Trophoblast cell (in vitro differentiated cells and primary cell): ENCODE results near the gene TNIK.

ENCODE experiments used
- DNase-seq, 2 donors: peaks; one replicate each; pipeline ENCODE4 v3.0.0-alpha.2; 2016
- H2AFZ ChIP-seq: 2 replicates; pipeline ENCODE4 v1.6.1; 2013; ENCODE audit warnings: low read length, moderate library complexity, mild to moderate bottlenecking; ENCODE audit not compliant: insufficient read depth, poor library complexity
- H2AK5ac ChIP-seq: 2 replicates; pipeline ENCODE4 v1.6.1; 2013; ENCODE audit warnings: mild to moderate bottlenecking, low read length
- H2BK120ac ChIP-seq: 2 replicates; pipeline ENCODE4 v1.6.1; 2013; ENCODE audit warnings: low read length, mild to moderate bottlenecking, moderate library complexity; ENCODE audit not compliant: insufficient read depth, poor library complexity
- H2BK12ac ChIP-seq: 2 replicates; pipeline ENCODE4 v1.6.1; 2013; ENCODE audit warnings: mild to moderate bottlenecking, low read length, moderate library complexity
- H2BK5ac ChIP-seq: 2 replicates; pipeline ENCODE4 v1.6.1; 2013; ENCODE audit warnings: low read length, low read depth, moderate library complexity, mild to moderate bottlenecking; ENCODE audit not compliant: poor library complexity
- H3K14ac ChIP-seq: 2 replicates; pipeline ENCODE4 v1.6.1; 2013; ENCODE audit warnings: mild to moderate bottlenecking, low read length
- H3K18ac ChIP-seq: 2 replicates; pipeline ENCODE4 v1.6.1; 2013; ENCODE audit warnings: mild to moderate bottlenecking, low read length
- H3K23ac ChIP-seq: 2 replicates; pipeline ENCODE4 v1.6.1; 2013; ENCODE audit warnings: low read length
- H3K27ac ChIP-seq: 2 replicates; pipeline ENCODE4 v1.5.1; 2013; ENCODE audit warnings: low read depth, mild to moderate bottlenecking, inconsistent platforms, low read length, moderate library complexity
- H3K27me3 ChIP-seq: 2 replicates; pipeline ENCODE4 v1.6.1; 2013; ENCODE audit warnings: inconsistent platforms, mild to moderate bottlenecking, low read length, moderate library complexity; ENCODE audit not compliant: insufficient read depth
- H3K36me3 ChIP-seq, 2 experiments: 1 replicate in 1 of 2; 2 replicates in 1 of 2; pipeline ENCODE4 v1.6.1; 2013; ENCODE audit warnings: low read length in 2 of 2, mild to moderate bottlenecking in 2 of 2, moderate library complexity in 1 of 2; ENCODE audit not compliant: insufficient read depth in 2 of 2, control insufficient read depth in 1 of 2
- H3K4ac ChIP-seq: 2 replicates; pipeline ENCODE4 v1.6.1; 2013; ENCODE audit warnings: low read depth, mild to moderate bottlenecking, low read length, moderate library complexity
- H3K4me1 ChIP-seq, 2 experiments: 1 replicate in 1 of 2; 2 replicates in 1 of 2; pipeline ENCODE4 v1.6.1; 2013; ENCODE audit warnings: low read length in 2 of 2, mild to moderate bottlenecking in 2 of 2, moderate library complexity in 1 of 2; ENCODE audit not compliant: insufficient read depth in 2 of 2, control insufficient read depth in 1 of 2
- H3K4me2 ChIP-seq: 2 replicates; pipeline ENCODE4 v1.6.1; 2013; ENCODE audit warnings: inconsistent platforms, mild to moderate bottlenecking, low read length, moderate library complexity
- H3K4me3 ChIP-seq: 2 replicates; pipeline ENCODE4 v1.5.1; 2013; ENCODE audit warnings: mild to moderate bottlenecking, low read depth, low read length, inconsistent platforms
- H3K79me1 ChIP-seq: one replicate; pipeline ENCODE4 v1.6.1; 2013; ENCODE audit warnings: low read length
- H3K79me2 ChIP-seq: 2 replicates; pipeline ENCODE4 v1.6.1; 2013; ENCODE audit warnings: low read length, mild to moderate bottlenecking; ENCODE audit not compliant: control insufficient read depth, insufficient read depth, poor library complexity
- H3K9ac ChIP-seq: 2 replicates; pipeline ENCODE4 v1.6.1; 2013; ENCODE audit warnings: mild to moderate bottlenecking, low read length
- H3K9me3 ChIP-seq: 2 replicates; pipeline ENCODE4 v1.6.1; 2013; ENCODE audit warnings: low read depth, mild to moderate bottlenecking, control low read depth, inconsistent platforms, low read length; ENCODE audit not compliant: insufficient read depth
- H4K12ac ChIP-seq: 2 replicates; pipeline ENCODE4 v1.6.1; 2013; ENCODE audit warnings: low read depth, mild to moderate bottlenecking, low read length, moderate library complexity
- H4K8ac ChIP-seq: 2 replicates; pipeline ENCODE4 v1.6.1; 2013; ENCODE audit warnings: low read depth, mild to moderate bottlenecking, low read length, moderate library complexity
- H4K91ac ChIP-seq: one replicate; pipeline ENCODE4 v1.6.1; 2013; ENCODE audit warnings: low read depth, mild to moderate bottlenecking, low read length, moderate library complexity
- WGBS: extraction: QIAGEN DNeasy Blood & Tissue Kit; methylation state at CpG from one replicate; pipeline ENCODE4 v1.1.7; 2013; ENCODE audit warnings: missing lambda C conversion rate; ENCODE audit not compliant: insufficient read length, insufficient coverage; ENCODE audit errors: extremely low coverage; 5-methylcytosine and 5-hydroxymethylcytosine counted together

Gene TNIK

DNA sequence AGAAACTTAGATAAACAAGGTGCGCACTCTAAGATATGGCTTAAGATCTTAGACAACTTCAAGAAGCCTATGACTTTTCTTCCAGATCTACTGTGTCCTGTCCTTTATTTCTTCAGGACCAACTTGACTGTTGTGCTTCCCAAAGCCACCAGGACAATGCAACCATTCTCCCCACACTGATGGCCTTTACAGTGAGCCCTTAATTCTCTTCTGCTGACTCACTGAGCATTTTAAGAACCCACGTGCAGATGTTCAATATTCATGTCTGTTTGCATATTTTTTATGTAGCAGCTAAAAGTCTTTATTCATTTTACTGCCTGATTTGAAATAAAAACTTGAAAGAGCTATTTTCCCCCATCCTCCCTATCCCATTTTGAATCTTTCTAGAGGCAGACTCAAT lies 330.4 kb downstream of the TNIK start:
- H3K9ac ChIP-seq: no peak overlapping the region
- H3K23ac ChIP-seq: no peak overlapping the region
- H3K27ac ChIP-seq: no peak overlapping the region
- no peak overlapping the region for H4K8ac ChIP-seq
- no peak overlapping the region for H4K12ac ChIP-seq
- no peak overlapping the region for H3K14ac ChIP-seq
- DNase-seq: no peak
- no peaks in the 10 kb centered on the region for H3K9me3 ChIP-seq
- H3K27me3 ChIP-seq: no peaks in the 10 kb centered on the region
- H2BK12ac ChIP-seq: no peak overlapping the region
- no peak overlapping the region for H3K4ac ChIP-seq
- H3K79me2 ChIP-seq: no peaks in the 10 kb centered on the region
- H2BK5ac ChIP-seq: no peak overlapping the region
- no peak overlapping the region for H3K4me2 ChIP-seq
- no peak overlapping the region for H3K4me3 ChIP-seq
- H2BK120ac ChIP-seq: no peak overlapping the region
- H4K91ac ChIP-seq: no peak overlapping the region
- H3K36me3 ChIP-seq: no peaks in the 10 kb centered on the region
- H3K18ac ChIP-seq: no peak overlapping the region
- no peaks in the 10 kb centered on the region for H3K4me1 ChIP-seq
- no peak overlapping the region for H2AFZ ChIP-seq
- H3K79me1 ChIP-seq: peaks cover 1% of the 10 kb centered on the region
- H2AK5ac ChIP-seq: no peak overlapping the region
- no CpG with 5 or more reads among the region's 2 CpGs for WGBS

- Histone ChIP-seq H4K12ac (no peak overlapping the region), H4K8ac (no peak overlapping the region), H3K79me1 (peaks cover 1% of the 10 kb centered on the region), H3K18ac (no peak overlapping the region), H3K79me2 (no peaks in the 10 kb centered on the region), H4K91ac (no peak overlapping the region), H2BK120ac (no peak overlapping the region), H3K14ac (no peak overlapping the region), H3K23ac (no peak overlapping the region), H2AK5ac (no peak overlapping the region), H3K27ac (no peak overlapping the region), H3K4me2 (no peak overlapping the region), H2BK12ac (no peak overlapping the region), H2AFZ (no peak overlapping the region), H3K9ac (no peak overlapping the region), H3K4ac (no peak overlapping the region), H3K9me3 (no peaks in the 10 kb centered on the region), H3K4me3 (no peak overlapping the region), H3K36me3 (no peaks in the 10 kb centered on the region), H2BK5ac (no peak overlapping the region), H3K4me1 (no peaks in the 10 kb centered on the region), H3K27me3 (peaks cover 2% of the 10 kb centered on the region)
- DNase-seq: no peak
- WGBS: no CpG with 5 or more reads among the region's 1 CpG
These were observed 332.6 kb downstream of the TNIK start for GRCh38 chr3:171127611-171128010.

DNA sequence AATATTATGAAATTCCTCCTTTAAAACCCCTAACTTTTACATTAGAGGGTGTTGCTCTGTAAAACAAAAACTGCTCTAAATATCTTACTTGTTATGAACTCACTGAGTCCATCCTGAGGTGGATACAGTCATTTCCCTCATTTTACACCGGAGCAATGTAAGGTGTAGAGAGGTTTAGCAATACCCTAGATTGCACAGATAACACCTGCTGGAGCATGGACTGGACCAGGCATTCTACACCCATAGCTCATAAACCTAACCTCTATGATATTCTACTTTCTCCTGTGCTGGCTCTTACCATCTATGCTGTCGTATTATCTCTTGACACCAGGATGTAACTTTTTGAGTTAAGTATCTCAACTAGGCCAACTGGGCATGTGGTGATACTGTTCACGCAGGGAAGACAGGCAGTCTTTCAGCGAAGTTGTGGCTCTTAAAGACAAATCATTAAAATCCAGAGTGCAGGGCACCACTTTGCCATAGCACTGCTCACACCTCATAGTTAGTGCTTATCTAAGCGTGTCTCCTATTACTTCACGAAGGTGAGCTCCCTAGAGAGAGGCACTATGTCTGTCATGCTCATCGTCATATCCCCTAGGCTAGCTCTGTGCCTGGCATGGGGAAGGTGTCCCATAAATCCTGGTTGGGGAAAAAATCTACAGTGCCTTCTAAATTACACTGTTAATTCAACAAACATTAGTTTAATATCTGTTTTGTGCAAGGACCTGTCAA lies 333.6 kb downstream of the TNIK start:
- Histone ChIP-seq H2AK5ac (no peak overlapping the region), H2AFZ (no peak overlapping the region), H3K79me1 (peaks cover 1% of the 10 kb centered on the region), H2BK5ac (no peak overlapping the region), H2BK120ac (no peak overlapping the region), H4K12ac (no peak overlapping the region), H4K8ac (no peak overlapping the region), H3K23ac (no peak overlapping the region), H3K79me2 (no peaks in the 10 kb centered on the region), H3K27me3 (peaks cover 2% of the 10 kb centered on the region), H3K36me3 (no peaks in the 10 kb centered on the region), H3K14ac (no peak overlapping the region), H3K9me3 (no peaks in the 10 kb centered on the region), H3K4ac (no peak overlapping the region), H3K18ac (no peak overlapping the region), H3K27ac (no peak overlapping the region), H3K4me2 (no peak overlapping the region), H3K4me3 (no peak overlapping the region), H3K4me1 (no peaks in the 10 kb centered on the region), H2BK12ac (no peak overlapping the region), H4K91ac (no peak overlapping the region), H3K9ac (no peak overlapping the region)
- no CpG with 5 or more reads among the region's 7 CpGs for WGBS
- peak in 1 of 2 donors; percentile 18 for DNase-seq

DNA sequence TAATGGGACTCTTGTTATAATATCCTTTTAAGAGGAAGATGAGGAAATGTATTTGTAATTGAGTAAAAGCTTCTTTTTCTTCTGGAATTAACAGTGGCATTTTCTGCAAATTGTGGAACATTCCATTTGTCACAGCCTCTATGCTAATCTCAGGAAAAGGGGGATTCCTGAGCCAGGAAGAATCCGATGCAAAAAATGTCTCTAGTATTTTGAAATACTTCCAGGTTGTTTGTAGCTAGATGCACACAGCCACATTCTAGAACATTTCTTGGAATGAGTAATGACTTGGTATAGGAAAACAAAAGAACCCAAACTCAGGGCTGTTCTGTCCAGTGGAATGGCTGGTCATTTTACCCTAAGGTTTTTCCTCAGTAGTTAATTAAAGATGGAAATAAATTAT lies 335.2 kb downstream of the TNIK start:
- Histone ChIP-seq H3K79me1 (peaks cover 1% of the 10 kb centered on the region), H2AK5ac (no peak overlapping the region), H3K14ac (no peak overlapping the region), H4K12ac (no peak overlapping the region), H3K18ac (no peak overlapping the region), H3K9ac (no peak overlapping the region), H3K23ac (no peak overlapping the region), H3K79me2 (no peaks in the 10 kb centered on the region), H3K27ac (no peak overlapping the region), H4K91ac (no peak overlapping the region), H2BK5ac (no peak overlapping the region), H2BK120ac (no peak overlapping the region), H3K27me3 (peaks cover 2% of the 10 kb centered on the region), H2BK12ac (no peak overlapping the region), H3K4ac (no peak overlapping the region), H3K4me2 (no peak overlapping the region), H3K4me1 (no peaks in the 10 kb centered on the region), H4K8ac (no peak overlapping the region), H3K36me3 (no peaks in the 10 kb centered on the region), H3K9me3 (no peaks in the 10 kb centered on the region), H2AFZ (no peak overlapping the region), H3K4me3 (no peak overlapping the region)
- no CpG with 5 or more reads among the region's 1 CpG for WGBS
- DNase-seq: peak; percentile 38 to 92
